NCI-H2227 (cell line): ENCODE data around the gene POLDIP2.

Experiments used
- DNase-seq: peaks from one replicate; lab custom pipeline; 2025; ENCODE audit not compliant: unreplicated experiment; lab: John Stamatoyannopoulos, UW

The POLDIP2 gene

GRCh38 chr17:28338056-28338768 lies 19.1 kb downstream of the POLDIP2 start:
- DNase-seq: no peak

DNA sequence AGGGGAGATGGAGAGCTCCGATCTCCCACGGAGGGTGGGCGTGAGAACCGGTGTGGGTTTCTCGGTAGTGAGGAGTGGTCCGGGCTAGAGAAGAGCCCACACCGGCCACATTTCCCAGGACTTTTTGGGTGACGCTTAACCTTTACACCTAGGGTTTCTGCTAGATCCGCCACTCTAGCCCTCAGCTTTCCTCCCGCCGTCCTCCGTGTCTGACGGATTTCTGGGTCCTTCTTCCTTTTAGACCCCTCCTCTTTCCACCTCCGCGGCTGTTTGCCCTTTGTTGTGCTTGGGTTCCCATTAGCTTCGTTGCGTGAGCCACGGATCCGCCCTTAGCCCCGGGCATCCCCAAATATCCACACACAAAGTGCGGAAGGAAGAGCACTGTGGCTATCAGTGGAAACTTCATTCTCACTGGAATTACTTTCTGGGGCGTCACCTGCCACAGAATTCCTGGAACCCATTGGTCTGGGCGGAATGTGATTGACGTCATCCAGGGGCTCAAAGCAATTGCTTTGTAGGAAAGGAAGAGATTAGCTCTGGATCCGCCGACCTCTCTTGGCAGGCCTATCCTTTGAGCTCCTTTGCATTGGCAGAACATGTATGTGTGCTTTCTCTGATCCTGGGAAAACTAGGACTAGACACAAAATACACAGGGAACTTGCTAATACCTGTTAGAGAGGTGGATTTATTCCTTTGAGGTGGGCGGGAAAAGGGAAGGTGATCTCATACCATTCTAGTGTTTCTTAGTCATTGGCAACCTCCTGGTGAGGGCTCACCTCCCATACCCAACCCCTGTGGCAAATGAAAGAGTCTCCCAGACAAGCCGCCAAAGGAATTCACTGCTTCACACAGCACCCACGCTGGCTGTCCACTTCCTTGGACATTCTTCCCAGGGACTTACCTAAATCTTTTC lies 21.1 kb downstream of the POLDIP2 start:
- DNase-seq: peak; percentile 72

DNA sequence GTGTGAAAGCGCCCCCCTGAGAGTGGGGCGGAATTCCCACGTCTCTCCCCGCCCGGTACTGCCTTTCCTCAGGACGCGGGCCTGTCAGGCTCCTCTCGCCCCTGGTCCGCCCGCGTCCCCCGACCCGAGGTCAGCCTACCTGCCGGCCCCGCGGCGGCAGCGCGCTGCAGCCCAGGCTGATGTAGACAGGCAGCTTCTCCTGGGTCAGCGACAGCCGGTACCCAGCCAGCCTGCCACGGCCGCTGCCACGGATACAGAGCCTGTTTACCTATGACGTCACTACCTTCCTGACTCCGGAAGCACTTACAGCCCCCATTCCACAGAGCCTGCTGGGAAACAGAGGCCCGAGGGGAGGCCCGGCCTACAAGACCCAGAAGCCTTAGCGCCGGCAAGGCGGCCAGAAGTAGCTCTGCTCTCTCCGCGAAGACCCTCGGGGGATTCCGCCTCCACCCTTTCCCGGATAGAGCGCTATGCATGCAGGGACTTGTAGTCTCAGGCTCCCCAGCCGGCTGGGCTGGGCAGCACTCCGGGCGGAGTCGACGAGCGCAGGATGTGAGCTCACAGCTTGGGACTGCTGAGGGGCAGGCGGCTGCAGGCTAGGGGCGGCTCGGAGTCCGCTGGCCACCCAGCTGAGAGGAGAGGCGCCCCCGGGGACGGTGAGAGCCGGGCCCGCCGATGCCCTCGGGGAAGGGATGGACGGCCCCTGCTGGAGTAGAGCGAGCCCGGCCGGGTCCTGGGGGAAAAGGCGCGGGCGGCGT lies 21.9 kb downstream of the POLDIP2 start, which contains the start of the genes IFT20 and TNFAIP1:
Gene IFT20 (minus strand): TSS at position 272 of the 758 bp plus-strand sequence. CDS start 3,487 bp downstream, outside the sequence.
Gene TNFAIP1 (plus strand): TSS at position 561 of the 758 bp plus-strand sequence. CDS start 3,761 bp downstream, outside the sequence.
- peak; percentile 98 for DNase-seq

DNA sequence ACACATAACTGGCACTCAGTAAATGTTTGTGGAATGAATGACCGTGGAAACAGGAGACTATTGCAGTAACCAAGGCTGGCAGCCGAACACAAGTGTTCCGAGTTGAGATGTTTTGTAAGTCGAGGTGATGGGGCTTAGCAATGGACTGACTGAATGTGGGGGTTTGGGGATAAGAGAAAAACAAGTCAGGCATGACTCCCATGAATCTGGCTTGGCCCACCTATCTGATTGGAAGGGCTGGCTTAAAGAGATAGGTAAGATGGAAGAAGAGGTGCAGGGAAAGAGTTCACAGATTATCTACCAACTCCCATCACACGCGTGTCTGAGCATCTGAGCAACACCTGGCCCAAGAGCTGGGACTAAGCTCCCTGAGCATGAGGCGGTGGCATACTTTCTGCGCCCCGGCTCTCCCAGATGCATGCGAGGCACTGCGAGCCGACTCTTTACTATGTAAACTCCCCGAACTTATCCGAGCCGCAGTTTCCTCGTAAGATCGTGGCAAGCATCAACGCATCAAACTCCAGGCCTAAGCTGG lies 22.6 kb downstream of the POLDIP2 start:
- DNase-seq: no peak

DNA sequence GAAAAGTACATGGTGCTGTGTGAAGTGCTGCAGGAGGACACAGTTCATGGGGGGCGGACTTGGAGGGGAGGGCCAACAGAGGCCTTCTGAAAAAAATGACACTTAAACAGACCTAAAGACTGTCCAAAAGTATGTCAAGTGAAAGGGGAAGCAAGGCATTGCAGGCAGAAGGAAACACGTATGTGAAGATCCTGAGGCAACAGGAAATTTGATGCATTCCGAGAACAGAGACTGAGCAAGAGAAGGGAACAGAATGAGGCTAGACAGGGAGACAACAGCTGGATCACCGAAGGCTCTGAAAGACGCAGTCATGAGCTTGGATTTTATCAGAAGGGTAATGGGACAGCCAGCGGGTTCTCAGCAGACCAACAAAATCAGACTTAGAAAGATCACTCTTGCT lies 23.2 kb downstream of the POLDIP2 start:
- DNase-seq: no peak

GRCh38 chr17:28333083-28333746 lies 24.1 kb downstream of the POLDIP2 start:
- no peak for DNase-seq

DNA sequence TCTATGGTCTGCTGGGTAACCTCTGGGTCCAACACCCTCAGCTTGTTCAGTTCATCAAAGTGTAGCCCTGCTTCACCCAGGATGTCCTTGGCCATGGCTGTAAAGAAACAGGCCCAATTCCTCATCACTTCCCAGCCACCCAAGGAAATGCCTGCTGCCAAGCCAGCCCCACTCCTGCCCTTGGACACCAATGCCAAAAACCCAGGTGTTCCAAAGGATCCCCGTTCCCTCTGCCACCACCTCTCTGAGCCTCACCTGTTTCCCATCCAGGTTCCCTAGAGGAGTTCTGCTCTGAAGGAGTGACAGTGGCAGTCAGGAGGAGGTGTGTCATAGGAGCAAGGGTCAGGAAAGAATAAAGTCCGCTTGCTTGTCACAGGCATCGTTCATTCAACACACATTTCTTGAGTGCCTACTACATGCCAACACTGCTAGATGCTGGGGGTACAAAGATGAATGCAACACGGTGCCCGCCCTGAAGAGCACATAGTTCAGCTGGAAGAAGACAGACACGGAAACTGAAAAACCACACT lies 25.4 kb downstream of the POLDIP2 start:
- DNase-seq: no peak

- DNase-seq: no peak
Observed at GRCh38 chr17:28330671-28331070, 26.7 kb downstream of the POLDIP2 start.

- DNase-seq: no peak
Observed at GRCh38 chr17:28328325-28328724, 29.0 kb downstream of the POLDIP2 start.

GRCh38 chr17:28327709-28328108 lies 29.6 kb downstream of the POLDIP2 start:
- no peak for DNase-seq

DNA sequence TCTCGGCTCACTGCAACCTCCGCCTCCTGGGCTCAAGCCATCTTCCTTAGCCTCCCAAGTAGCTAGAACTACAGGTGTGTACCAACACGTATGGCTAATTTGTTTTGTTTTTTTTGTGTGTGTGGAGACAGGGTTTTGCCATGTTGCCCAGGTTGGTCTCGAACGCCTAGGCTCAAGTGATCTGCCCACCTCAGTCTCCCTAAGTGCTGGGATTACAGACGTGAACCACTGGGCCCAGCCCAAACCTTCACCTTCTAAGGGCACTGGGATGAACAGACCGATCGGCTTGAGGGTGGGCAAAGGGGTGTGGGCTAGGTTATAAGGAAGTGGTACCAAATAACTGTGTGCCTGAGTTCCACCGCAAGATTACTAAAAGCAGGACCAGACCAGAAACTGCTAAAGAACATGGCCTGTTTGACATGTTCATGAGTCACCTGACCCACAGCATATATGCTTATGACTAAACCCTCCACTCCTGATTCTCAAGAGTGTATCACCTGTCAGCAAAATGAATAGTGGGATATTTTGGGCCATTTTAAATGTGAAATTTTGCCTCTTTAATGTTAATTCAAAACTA lies 30.2 kb downstream of the POLDIP2 start:
- DNase-seq: no peak

DNA sequence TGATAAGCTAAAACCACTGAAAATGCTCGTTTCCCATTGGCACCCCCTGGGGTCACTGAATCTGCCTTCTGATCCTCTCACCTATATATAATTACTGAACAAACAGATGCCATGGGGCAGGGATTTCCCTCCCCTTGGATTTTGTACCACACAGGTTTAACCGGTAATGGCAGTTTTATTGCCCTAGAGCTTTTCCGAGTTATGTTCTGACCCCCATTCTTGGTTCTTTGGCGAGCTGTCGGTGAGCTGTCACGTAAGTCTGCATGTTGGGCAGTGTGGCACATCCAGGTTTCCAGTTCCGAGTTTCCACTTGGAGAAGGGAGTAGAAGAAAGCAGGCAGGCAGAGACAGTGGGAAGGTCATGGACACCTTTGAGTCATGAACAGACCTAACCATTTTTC lies 31.2 kb downstream of the POLDIP2 start:
- no peak for DNase-seq

DNA sequence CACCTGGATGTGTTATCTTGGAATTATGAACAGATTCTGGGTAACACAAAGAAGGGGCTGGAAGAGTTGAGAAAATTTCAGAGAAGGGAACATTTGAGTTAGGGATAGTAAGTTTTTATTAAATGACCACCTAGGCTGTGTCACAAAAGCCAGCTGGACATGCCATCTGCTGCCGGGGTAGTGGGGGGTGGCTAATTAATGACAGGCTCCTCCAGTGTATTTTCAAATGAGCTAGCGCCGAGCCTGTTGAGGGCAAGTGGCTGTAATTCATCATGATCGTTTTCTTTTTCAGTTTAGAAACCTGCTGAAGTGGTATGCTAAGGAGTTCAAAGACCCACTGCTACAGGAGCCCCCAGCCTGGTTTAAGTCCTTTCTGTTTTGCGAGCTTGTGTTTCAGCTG lies 32.1 kb downstream of the POLDIP2 start:
- no peak for DNase-seq

DNA sequence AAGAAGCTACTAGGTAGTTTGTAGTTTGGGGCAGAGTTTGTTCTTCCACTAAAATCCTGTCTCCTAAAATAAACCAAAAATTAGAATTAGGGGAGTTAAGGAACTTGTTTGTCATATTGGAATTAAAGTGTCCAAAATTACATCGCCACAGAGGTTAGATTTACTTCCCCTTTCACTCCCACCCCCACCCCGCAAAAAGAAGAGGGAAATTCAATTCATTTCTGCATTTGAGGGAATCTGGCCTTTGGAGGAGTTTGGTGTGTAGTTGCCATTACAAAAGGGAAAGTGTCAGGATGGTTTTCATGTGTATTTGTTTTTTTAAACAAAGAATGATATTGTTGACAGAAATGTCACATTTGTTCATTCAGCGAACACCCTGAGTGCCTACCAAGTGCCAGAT lies 32.5 kb downstream of the POLDIP2 start:
- no peak for DNase-seq

GRCh38 chr17:28324267-28324745 lies 33.0 kb downstream of the POLDIP2 start:
- DNase-seq: peak; percentile 16

- DNase-seq: no peak
Observed at GRCh38 chr17:28320215-28321061, 36.9 kb downstream of the POLDIP2 start.

DNA sequence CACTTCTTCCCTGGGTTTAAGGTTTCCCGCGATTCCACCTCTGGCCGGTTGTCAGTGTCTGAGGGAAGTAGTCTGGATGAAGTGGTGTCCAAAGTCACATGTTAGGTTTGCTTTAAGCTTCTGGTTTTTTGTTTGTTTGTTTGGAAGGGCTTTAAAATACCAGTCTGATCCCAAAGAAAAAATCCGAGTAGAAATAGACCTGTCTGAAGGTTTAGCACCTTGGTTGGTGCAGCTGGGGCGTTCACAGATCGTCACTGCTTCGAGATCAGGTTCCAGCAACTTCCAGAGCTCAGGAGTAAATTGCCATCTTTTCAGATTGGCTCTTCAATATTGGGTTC lies 37.8 kb downstream of the POLDIP2 start:
- DNase-seq: no peak

DNA sequence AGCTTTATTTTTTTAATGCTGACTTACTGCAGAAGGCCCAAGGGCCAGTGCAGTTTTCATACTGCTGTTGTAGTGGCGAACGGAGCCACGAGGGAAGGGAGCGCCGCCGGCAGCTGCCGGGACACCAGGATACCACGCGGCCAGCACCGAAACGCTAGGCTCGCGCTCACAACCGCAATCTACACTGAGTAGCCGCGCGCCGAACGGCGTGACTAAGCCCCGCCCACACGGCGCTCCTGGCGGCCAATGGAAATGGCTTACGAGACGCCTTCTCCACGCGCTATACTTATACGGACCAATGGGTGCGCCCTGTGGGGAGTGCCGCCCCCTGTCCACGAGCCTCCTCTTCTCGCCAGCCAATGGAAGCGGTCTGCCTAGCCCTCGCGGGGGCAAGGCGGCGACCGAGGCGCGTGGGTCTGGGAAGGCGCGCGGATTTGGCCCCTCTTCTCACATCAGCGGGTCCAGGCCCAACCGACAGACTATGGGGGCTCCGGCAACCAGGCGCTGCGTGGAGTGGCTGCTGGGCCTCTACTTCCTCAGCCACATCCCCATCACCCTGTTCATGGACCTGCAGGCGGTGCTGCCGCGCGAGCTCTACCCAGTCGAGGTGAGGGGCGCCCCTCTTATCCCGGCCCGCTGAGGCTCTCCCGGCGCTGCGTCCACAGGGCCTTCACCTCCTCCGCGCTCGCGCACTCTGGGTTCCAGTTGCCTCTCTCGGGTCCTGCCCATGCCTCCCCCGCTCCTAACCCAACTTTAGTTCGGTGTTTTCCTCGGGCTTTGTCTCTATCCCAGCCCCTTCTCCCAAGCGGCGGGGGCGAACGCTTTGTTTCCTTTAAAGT lies 38.3 kb downstream of the POLDIP2 start, which contains the start of gene TMEM97:
Gene TMEM97 (plus strand): TSS at position 442 of the 839 bp plus-strand sequence. CDS start 40 bp downstream, at position 482.
- DNase-seq: peak; percentile 96
